GF-D8 (cell line): ENCODE data around the gene USE1.

Source experiments
- DNase-seq: peaks from one replicate; lab custom pipeline; 2025; lab: John Stamatoyannopoulos, UW

The USE1 gene

GRCh38 chr19:17235971-17236777 is 21.0 kb downstream of the USE1 start:
- DNase-seq, result no peak

GRCh38 chr19:17236811-17237543 is 21.8 kb downstream of the USE1 start:
- no peak for DNase-seq

DNA sequence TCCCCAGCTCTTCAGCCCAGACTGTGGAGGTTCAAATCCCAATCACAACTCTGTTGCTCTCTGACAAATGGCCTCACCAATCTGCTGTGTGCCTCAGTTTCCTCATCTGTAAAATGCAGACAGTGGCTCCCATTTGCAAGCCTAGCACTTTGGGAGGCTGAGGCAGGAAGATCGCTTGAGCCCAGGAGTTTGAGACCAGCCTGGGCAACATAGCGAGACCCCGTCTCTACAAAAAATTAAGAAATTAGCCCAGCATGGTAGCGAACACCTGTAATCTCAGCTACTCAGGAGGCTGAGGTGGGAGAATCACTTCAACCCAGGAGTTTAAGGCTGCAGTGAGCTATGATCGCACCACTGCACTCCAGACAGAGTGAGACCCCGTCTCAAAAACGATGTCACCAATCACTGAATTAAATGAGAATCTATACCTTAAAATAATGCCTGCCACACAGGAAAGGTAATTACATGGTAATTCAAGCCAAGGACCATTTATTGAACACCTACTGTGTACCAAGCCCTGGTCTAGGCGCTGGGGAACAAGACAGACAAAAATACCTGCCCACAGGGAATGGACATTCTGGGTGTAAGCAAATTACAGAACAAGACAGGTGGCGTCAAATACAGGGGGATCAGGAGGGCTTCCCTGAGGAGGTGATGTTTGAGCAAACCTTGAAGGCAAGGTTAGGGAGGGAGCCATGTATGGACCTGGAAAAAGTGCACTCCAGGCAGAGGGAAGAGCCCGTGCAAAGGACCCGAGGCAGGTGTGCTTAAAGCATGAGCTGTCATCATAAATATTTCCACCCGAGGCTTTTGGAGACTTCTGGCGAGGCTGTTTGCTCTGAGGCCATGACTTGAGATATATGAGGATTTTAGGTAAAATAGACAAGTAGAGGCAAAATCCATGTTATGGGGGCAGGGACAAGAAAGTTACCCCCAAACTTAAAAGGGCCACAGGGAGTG is 22.9 kb downstream of the USE1 start:
- DNase-seq, result no peak

- DNase-seq, result no peak
These were observed 25.1 kb downstream of the USE1 start for GRCh38 chr19:17240062-17240752.

DNA sequence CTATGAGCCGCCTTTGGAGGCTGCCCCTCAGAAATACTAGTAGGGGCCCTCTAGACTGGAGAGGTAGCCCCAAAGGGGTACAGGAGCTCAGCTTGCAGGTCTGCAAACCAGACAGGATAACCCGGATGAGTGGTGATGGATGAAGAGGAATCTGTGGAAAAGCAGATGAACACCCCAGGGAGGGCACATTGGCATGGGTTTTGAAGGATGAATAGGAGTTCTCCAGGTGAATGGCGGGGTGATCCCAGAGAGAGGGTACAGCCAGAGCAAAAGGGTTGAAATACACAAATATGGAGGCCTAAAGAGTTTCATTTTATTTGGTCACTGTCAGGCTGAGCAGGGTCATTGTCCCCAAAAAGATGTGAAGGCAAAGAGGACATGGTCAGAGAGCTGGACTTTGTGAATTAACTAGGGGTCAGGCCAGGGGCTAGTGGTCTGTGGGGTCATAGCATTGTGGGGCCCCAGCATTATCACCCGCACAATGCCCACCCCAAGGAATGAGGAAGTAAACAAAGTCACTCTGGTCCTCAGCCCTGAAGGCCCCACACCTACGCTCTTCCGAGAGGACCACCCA is 25.8 kb downstream of the USE1 start:
- DNase-seq, result no peak

DNA sequence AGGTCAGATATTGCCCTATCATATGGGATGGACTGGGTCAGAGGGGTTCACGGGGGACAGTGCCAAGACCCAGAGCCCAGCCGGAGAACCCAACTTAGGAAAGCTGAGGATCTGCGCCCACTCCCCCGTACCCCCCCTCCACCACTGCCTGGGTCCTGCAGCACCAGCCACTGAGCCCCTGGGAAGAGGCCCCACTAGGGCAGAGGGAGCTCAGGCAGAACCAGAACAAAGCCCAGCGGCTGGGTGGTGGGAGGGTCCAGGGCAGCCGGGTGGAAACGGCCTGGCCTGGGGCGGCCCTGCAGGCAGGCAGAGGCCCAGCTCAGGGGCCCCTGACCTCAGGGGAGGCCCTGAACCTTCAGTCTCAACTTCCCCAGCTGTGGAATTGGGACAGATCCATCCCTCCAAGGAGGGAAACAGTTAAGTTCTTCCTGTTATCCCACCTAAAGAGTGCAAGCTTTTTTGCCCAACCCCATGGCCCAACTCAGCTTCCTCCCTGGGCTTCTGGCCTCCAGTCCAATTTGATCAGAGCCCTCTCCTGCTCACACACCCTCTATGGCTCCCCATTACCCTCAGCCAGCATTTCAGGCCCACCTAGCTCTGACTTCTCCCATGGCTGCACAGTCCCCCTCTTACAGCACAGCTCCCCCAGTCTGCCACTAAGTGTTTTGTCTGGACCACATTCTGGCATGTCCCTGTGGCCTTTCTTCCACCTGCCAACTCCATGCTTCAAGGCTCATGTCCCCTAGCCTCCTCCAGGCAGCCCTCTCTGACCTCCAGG is 27.5 kb downstream of the USE1 start:
- no peak for DNase-seq

- DNase-seq, result no peak
These were observed 28.2 kb downstream of the USE1 start for GRCh38 chr19:17243211-17243829.

GRCh38 chr19:17243830-17244617 is 28.9 kb downstream of the USE1 start:
- no peak for DNase-seq

DNA sequence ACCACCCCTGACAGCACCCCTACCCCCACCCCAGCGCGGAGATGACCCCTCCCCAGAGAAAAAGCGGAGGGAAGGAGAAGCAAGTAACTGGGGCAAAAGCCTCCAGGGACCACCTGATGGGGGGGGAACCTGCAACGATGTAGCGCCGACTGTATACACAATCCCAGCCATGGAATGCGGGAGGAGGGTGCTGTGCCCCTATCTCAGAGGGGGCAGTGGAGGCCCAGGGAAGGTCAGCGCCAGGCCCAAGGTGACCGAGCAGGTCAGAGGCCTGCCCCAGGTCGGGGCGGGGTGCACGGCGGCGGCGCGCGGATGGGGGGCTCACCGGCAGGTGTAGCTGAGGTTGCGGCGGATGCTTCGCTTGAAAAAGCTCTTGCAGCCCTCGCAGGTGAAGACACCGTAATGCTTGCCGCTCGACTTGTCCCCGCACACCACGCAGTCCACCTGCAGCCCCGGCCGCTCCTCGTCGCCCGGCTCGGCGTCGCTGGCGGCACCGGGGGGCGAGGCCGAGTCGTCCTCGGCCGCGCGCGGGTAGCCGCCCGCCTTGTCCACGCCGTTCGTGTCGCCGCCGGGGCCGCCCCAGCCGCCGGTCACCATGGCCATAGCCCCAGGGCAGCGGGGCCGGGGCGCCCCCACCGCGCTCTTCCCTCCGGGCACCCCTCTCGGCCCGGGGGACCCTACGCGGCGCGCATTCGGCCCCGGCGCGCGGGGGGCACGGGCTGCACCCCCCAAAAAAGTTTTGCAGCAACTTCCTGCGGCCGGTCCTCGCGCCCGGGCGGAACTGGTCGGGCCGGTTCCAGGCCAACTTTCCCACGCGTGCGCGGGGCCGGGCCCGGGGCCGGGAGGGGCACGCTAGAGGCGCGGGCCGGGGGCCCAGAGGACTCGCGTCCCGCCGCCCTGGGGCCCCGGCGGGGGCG is 29.7 kb downstream of the USE1 start:
- DNase-seq, result no peak

- no peak for DNase-seq
These were observed 30.4 kb downstream of the USE1 start, which contains the start of gene NR2F6 for GRCh38 chr19:17245535-17245984. Gene NR2F6 (minus strand): TSS chr19:17245919. CDS start chr19:17245220, 699 bp downstream.

GRCh38 chr19:17246681-17247425 is 31.7 kb downstream of the USE1 start:
- no peak for DNase-seq

- DNase-seq, result no peak
These were observed 33.0 kb downstream of the USE1 start for GRCh38 chr19:17248011-17248776.

GRCh38 chr19:17249887-17250548 is 34.9 kb downstream of the USE1 start:
- DNase-seq, result no peak

DNA sequence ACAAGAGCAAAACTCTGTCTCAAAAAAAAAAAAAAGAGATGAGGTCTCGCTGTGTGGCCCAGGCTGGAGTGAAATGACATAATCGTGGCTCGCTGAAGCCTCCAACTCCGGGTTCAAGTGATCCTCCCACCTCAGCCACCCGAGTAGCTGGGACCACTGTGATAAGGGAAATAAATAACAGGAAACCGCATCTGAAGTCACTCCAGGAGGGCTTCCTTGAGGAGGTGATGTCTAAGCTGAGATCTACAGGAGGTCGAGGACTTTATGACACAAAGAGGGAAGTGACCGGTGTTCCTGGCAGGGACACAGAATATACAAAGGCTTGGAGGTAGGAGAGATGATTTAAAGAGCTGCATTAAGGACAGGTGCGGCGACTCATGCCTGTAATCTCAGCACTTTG is 39.5 kb downstream of the USE1 start:
- DNase-seq, result no peak

DNA sequence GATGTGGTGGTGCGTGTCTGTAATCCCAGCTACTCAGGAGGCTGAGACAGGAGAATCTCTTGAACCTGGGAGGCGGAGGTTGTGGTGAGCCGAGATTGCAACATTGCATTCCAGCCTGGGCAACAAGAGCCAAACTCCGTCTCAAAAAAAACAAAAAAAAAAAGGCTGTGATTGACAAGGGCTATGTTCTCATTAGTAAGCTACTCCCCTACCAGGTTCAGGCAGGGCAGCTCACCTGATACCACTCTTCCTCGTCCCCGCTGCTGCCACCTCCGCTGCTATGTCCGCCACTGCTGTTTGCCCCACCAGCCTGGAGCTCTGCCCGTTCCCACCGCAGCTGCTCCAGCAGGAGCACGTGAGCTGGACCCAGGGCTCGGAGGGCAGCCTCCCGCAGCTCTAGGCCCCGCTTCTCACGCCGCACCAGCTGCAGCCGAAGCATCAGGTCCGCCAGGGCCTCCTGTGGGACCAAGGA is 40.0 kb downstream of the USE1 start:
- no peak for DNase-seq

DNA sequence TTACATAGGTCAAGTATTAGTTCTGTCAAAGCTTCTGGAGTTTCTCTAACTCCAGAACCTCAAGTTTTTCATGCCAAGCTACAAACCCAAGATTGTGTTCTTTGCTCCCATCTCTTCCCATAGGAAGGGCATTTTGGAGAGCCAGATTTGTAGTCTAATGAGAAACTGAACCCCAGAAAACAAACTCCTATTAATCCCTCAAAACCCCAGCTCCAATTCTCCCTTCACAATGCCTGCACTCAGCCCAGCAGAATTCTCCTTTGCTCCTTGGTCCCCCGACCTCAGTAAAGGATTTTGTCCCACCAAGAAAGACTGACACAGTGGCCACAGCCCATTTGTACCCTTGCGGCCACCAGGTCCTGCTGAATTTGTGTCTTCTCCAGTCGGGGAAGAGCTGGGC is 41.0 kb downstream of the USE1 start:
- no peak for DNase-seq
